T-helper 2 cell treated with Interferon-gamma antibody and Interleukin-4, amounts not matched to agents 5 μg/mL and 100 μg/mL, for 36 hours (primary cell): ENCODE results near the gene CRMP1.

ENCODE experiments used
- DNase-seq: peaks from one replicate; pipeline ENCODE4 v3.0.0; 2021; ENCODE audit warnings: low spot score
- H3K27ac Mint-ChIP-seq: one replicate; pipeline ENCODE4 v1.8.0; 2021; ENCODE audit warnings: mild to moderate bottlenecking, mixed read lengths
- H3K27me3 Mint-ChIP-seq: one replicate; pipeline ENCODE4 v1.8.0; 2021; ENCODE audit warnings: low read depth, mixed read lengths
- H3K36me3 Mint-ChIP-seq: one replicate; pipeline ENCODE4 v1.8.0; 2021; ENCODE audit warnings: low read depth, mixed read lengths
- H3K4me1 Mint-ChIP-seq: one replicate; pipeline ENCODE4 v1.8.0; 2021; ENCODE audit warnings: low read depth, mixed read lengths
- H3K4me3 Mint-ChIP-seq: one replicate; pipeline ENCODE4 v1.8.0; 2022; ENCODE audit warnings: mild to moderate bottlenecking, moderate library complexity, mixed read lengths
- H3K9me3 Mint-ChIP-seq: one replicate; pipeline ENCODE4 v1.8.0; 2021; ENCODE audit warnings: mixed read lengths

CRMP1 gene

GRCh38 chr4:5889002-5889696 lies 3.7 kb downstream of the CRMP1 start:
- Mint-ChIP-seq H3K9me3 (no peaks in the 10 kb centered on the region), H3K4me1 (no peaks in the 10 kb centered on the region), H3K36me3 (no peaks in the 10 kb centered on the region), H3K27ac (no peak overlapping the region), H3K27me3 (peaks cover 67% of the 10 kb centered on the region), H3K4me3 (peak overlapping the region; percentile 8)
- DNase-seq, result no peak

GRCh38 chr4:5888222-5889001 lies 4.5 kb downstream of the CRMP1 start:
- no peaks in the 10 kb centered on the region for H3K36me3 Mint-ChIP-seq
- no peak overlapping the region for H3K27ac Mint-ChIP-seq

GRCh38 chr4:5887361-5888221 lies 5.3 kb downstream of the CRMP1 start:
- Mint-ChIP-seq H3K27ac (no peak overlapping the region), H3K36me3 (no peaks in the 10 kb centered on the region), H3K4me3 (no peak overlapping the region), H3K27me3 (peaks cover 58% of the 10 kb centered on the region), H3K9me3 (no peaks in the 10 kb centered on the region), H3K4me1 (no peaks in the 10 kb centered on the region)
- DNase-seq, result no peak

More at GRCh38 chr4:5888222-5889001, 4.5 kb downstream of the CRMP1 start:
- no peaks in the 10 kb centered on the region for H3K9me3 Mint-ChIP-seq
- peak overlapping the region; percentile 8 for H3K4me3 Mint-ChIP-seq
- DNase-seq, result no peak
- peaks cover 61% of the 10 kb centered on the region for H3K27me3 Mint-ChIP-seq
- no peaks in the 10 kb centered on the region for H3K4me1 Mint-ChIP-seq

- DNase-seq, result no peak
- H3K27ac Mint-ChIP-seq, result no peak overlapping the region
- H3K27me3 Mint-ChIP-seq, result peaks cover 56% of the 10 kb centered on the region
- no peaks in the 10 kb centered on the region for H3K9me3 Mint-ChIP-seq
- H3K4me3 Mint-ChIP-seq, result no peak overlapping the region
- H3K4me1 Mint-ChIP-seq, result no peaks in the 10 kb centered on the region
- H3K36me3 Mint-ChIP-seq, result no peaks in the 10 kb centered on the region
Measured at GRCh38 chr4:5887011-5887360, 5.9 kb downstream of the CRMP1 start.

GRCh38 chr4:5885733-5886132 lies 7.2 kb downstream of the CRMP1 start:
- Mint-ChIP-seq H3K4me1 (no peaks in the 10 kb centered on the region), H3K9me3 (no peaks in the 10 kb centered on the region), H3K4me3 (no peak overlapping the region), H3K27ac (no peak overlapping the region), H3K36me3 (no peaks in the 10 kb centered on the region), H3K27me3 (peaks cover 44% of the 10 kb centered on the region)
- DNase-seq, result no peak

GRCh38 chr4:5884796-5885195 lies 8.1 kb downstream of the CRMP1 start:
- Mint-ChIP-seq H3K27ac (no peak overlapping the region), H3K27me3 (peaks cover 36% of the 10 kb centered on the region)

GRCh38 chr4:5883916-5884315 lies 9.0 kb downstream of the CRMP1 start:
- no peak overlapping the region for H3K27ac Mint-ChIP-seq
- H3K27me3 Mint-ChIP-seq, result peaks cover 27% of the 10 kb centered on the region
- no peak for DNase-seq
- no peaks in the 10 kb centered on the region for H3K9me3 Mint-ChIP-seq
- H3K4me3 Mint-ChIP-seq, result no peak overlapping the region
- H3K4me1 Mint-ChIP-seq, result no peaks in the 10 kb centered on the region
- no peaks in the 10 kb centered on the region for H3K36me3 Mint-ChIP-seq

More at GRCh38 chr4:5884796-5885195, 8.1 kb downstream of the CRMP1 start:
- no peaks in the 10 kb centered on the region for H3K9me3 Mint-ChIP-seq
- no peaks in the 10 kb centered on the region for H3K4me1 Mint-ChIP-seq
- no peak for DNase-seq
- H3K4me3 Mint-ChIP-seq, result no peak overlapping the region
- H3K36me3 Mint-ChIP-seq, result no peaks in the 10 kb centered on the region

- H3K27me3 Mint-ChIP-seq, result peaks cover 24% of the 10 kb centered on the region
- H3K4me3 Mint-ChIP-seq, result no peak overlapping the region
Measured at GRCh38 chr4:5882947-5883346, 9.9 kb downstream of the CRMP1 start.

GRCh38 chr4:5881340-5881739 lies 11.5 kb downstream of the CRMP1 start:
- H3K27me3 Mint-ChIP-seq, result peaks cover 14% of the 10 kb centered on the region
- H3K36me3 Mint-ChIP-seq, result no peaks in the 10 kb centered on the region
- H3K27ac Mint-ChIP-seq, result no peak overlapping the region
- H3K4me1 Mint-ChIP-seq, result no peaks in the 10 kb centered on the region
- DNase-seq, result no peak
- no peaks in the 10 kb centered on the region for H3K9me3 Mint-ChIP-seq
- no peak overlapping the region for H3K4me3 Mint-ChIP-seq

More at GRCh38 chr4:5882947-5883346, 9.9 kb downstream of the CRMP1 start:
- Mint-ChIP-seq H3K4me1 (no peaks in the 10 kb centered on the region), H3K9me3 (no peaks in the 10 kb centered on the region), H3K36me3 (no peaks in the 10 kb centered on the region), H3K27ac (no peak overlapping the region)
- DNase-seq, result no peak

GRCh38 chr4:5878359-5878758 lies 14.5 kb downstream of the CRMP1 start:
- no peak overlapping the region for H3K4me3 Mint-ChIP-seq
- no peaks in the 10 kb centered on the region for H3K36me3 Mint-ChIP-seq
- no peaks in the 10 kb centered on the region for H3K27me3 Mint-ChIP-seq
- H3K27ac Mint-ChIP-seq, result no peak overlapping the region
- H3K9me3 Mint-ChIP-seq, result peaks cover 3% of the 10 kb centered on the region
- H3K4me1 Mint-ChIP-seq, result no peaks in the 10 kb centered on the region
- DNase-seq, result no peak

- Mint-ChIP-seq H3K9me3 (peaks cover 3% of the 10 kb centered on the region), H3K4me3 (no peak overlapping the region), H3K27me3 (no peaks in the 10 kb centered on the region), H3K27ac (no peak overlapping the region), H3K36me3 (no peaks in the 10 kb centered on the region), H3K4me1 (no peaks in the 10 kb centered on the region)
- DNase-seq, result no peak
Measured at GRCh38 chr4:5877392-5877791, 15.5 kb downstream of the CRMP1 start.

GRCh38 chr4:5874811-5875449 lies 18.0 kb downstream of the CRMP1 start:
- Mint-ChIP-seq H3K4me3 (no peak overlapping the region), H3K27me3 (peaks cover 2% of the 10 kb centered on the region), H3K4me1 (peaks cover 7% of the 10 kb centered on the region), H3K27ac (no peak overlapping the region), H3K9me3 (peaks cover 3% of the 10 kb centered on the region), H3K36me3 (no peaks in the 10 kb centered on the region)
- DNase-seq, result no peak

- Mint-ChIP-seq H3K36me3 (no peaks in the 10 kb centered on the region), H3K9me3 (peaks cover 3% of the 10 kb centered on the region), H3K4me3 (no peak overlapping the region), H3K4me1 (peaks cover 22% of the 10 kb centered on the region), H3K27me3 (peaks cover 10% of the 10 kb centered on the region), H3K27ac (no peak overlapping the region)
- no peak for DNase-seq
Measured at GRCh38 chr4:5870701-5871100, 22.2 kb downstream of the CRMP1 start.
